GM12872 (cell line): ENCODE measurements around the gene RBM23.

Experiments used
- TF ChIP-seq, protein P1 (sequence below): IDR thresholded peaks from 3 replicates; pipeline ENCODE4 v1.5.1; 2011; ENCODE audit warnings: low read depth, mild to moderate bottlenecking, low read length, moderate library complexity; ENCODE audit not compliant: insufficient read depth

Gene RBM23

DNA sequence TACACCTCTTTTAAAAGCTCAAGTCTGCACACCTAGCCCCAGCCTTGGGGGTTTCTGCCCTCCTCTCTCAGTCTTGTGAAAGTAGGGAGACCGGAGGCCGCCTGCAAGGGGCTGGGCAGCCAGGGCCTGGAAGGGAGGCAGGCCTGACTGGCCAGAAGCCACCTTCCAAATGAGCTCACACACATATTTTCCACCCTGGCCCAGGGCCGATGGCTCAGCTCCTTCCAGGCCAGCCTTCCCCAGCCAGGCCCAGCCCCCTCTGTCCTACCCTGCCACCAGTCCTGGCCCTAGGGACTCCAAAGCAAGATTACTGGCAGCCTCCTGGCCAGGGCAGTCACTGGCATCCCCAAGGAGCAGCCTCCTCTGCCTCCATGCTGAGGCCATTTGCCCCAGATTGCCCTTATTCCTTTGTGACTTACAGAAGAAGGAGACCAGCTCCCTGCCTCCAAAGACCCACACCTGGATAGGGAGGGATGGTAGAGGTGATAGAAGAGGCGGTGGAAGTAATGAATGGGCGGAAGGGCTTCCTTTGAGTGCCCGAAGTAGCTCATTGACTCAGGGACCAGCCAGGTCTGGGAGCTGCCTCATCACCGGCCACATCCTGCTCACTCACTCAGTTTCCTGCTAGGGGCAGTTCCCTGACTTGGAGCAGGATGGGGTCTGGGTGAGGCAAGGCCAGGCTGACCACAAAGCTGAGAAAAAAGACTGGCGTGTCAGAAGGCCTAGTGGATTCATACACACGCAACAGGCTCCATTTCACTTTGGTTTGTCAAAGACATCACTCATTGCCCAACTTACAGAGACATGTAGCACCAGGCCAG, 67.8 kb downstream of the RBM23 start:
- TF ChIP-seq, protein P1, sequence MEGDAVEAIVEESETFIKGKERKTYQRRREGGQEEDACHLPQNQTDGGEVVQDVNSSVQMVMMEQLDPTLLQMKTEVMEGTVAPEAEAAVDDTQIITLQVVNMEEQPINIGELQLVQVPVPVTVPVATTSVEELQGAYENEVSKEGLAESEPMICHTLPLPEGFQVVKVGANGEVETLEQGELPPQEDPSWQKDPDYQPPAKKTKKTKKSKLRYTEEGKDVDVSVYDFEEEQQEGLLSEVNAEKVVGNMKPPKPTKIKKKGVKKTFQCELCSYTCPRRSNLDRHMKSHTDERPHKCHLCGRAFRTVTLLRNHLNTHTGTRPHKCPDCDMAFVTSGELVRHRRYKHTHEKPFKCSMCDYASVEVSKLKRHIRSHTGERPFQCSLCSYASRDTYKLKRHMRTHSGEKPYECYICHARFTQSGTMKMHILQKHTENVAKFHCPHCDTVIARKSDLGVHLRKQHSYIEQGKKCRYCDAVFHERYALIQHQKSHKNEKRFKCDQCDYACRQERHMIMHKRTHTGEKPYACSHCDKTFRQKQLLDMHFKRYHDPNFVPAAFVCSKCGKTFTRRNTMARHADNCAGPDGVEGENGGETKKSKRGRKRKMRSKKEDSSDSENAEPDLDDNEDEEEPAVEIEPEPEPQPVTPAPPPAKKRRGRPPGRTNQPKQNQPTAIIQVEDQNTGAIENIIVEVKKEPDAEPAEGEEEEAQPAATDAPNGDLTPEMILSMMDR = no peak

DNA sequence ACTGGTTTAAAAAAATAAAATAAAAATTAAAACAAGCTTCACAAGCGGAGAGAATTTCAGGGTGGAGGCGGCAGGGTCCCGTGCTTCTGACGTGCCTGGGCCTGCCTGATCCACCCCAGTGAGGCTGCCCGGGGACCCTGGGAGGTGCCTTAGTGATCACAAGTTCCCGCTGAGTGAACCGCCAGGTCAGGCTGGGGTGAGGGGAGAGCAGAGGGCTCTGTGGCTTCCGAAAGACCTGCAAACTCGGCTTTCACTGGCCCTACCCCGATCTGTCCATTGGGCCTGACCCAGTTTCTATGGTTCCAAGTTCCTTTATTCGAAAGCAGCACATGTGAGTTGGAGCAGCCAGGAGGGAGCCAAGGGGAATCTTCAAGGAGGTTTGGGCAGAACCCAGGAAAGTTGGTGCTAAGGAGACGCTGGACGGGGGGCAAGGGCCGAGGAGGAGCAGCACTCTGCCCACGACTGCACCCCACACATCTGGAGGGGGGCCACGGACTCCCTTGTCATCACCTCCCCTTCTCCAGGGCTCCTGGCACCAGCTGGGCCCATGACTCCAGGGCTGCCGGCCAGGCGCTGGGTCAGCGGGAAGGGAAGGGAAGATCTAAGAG, 69.6 kb downstream of the RBM23 start:
- TF ChIP-seq, protein P1 = no peak

- TF ChIP-seq, protein P1 = no peak
These were observed 70.4 kb downstream of the RBM23 start for GRCh38 chr14:22848351-22849164.

DNA sequence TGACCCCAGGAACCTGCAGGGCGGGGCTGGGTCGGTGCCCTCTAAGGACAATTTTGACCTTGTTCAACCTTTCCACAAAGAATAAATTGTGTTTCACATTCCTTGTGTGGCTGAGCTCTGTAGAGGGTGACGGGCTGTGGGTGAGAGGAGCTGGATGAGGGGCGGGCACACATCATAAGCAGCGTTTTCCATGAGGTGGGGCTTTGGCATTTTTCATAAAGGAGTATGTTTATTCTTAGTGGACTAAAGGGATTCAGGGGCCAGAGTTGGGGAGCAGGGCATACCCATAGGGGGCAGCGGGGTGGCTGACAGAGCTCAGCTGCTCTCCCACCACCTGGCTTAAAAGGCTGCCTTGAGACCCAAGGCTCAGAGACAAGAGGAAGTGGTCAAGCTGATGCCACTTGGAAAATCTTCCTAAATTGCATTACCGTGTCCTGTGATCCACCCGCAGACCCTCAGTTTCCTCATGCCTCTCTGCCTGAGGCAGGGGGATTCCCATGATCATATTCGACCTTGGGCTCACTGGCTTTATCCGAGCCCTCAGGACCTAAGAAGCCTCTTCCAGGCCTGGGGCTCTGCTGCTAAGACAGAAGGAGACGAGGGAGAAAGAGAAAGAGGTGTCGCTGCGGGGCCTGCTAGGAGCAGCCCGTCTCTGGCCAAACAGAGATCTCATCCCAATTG, 71.1 kb downstream of the RBM23 start:
- TF ChIP-seq, protein P1 = peak; percentile 38

DNA sequence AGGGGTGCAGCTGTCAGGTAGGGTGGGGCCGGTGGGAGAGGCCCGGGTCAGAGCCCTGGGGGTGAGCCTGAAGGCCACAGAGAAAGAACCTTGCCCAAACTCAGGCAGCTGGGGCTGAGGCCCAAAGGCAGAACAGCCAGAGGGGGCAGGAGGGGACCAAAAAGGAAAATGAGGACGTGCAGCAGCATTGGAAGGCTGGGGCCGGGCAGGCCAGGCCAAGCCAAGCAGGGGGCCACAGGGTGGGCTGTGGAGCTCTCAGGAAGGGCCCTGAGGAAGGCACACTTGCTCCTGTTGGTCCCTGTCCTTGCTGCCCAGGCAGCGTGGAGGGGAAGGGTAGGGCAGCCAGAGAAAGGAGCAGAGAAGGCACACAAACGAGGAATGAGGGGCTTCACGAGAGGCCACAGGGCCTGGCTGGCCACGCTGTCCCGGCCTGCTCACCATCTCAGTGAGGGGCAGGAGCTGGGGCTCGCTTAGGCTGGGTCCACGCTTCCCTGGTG, 72.1 kb downstream of the RBM23 start:
- TF ChIP-seq, protein P1 = no peak

GRCh38 chr14:22845821-22846625, 72.9 kb downstream of the RBM23 start:
- TF ChIP-seq, protein P1 = no peak
